ENCODE data around the gene TBXA2R.
"Not testable (repeated sequence)": the region's sequence is repeated elsewhere in the genome, so short reads cannot be mapped to it uniquely, and the experiment has no call there.

TBXA2R gene

GRCh38 chr19:3576696-3577443 lies 29.8 kb downstream of the TBXA2R start:
- DNase-seq = no peak

DNA sequence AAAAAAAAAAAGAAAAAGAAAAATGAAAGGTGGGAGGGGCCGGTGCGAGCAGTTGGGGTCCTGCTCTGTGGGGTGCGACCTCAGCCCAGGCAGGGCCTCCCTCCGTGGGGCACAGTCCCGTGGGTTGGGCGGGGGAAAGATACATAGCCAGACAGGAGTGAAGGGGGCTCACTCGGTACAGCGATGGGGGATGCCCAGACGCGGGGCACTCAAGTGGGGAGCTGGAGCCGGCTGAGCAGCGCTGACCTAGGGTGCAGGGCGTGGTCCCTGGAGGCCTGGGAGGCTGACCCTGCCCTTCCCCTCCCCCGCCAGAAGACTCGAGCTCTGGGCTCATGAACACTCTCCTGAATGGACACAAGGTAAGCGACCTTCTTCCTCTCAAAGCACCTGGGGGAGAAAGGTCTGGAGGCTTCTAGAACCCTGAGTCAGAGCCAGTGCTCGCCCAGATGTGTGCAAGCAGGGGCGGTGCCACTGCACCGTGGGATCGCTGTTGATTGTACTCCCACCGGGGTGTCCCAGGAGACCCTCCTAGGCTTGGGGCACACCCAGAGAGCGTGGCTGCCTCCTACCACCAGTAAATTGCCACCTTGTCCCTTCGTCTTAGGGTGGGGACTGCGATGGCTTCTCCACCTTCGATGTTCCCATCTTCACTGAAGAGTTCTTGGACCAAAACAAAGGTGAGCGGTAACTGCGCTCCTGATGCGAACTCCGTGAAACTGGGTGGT lies 30.6 kb downstream of the TBXA2R start:
- DNase-seq = no peak

- no peak for DNase-seq
Measured at GRCh38 chr19:3575260-3575741, 31.4 kb downstream of the TBXA2R start.

- DNase-seq = peak; percentile 96
Measured at GRCh38 chr19:3573858-3574637, 32.6 kb downstream of the TBXA2R start.

- no peak for DNase-seq
Measured at GRCh38 chr19:3573162-3573857, 33.4 kb downstream of the TBXA2R start.

GRCh38 chr19:3572855-3573161 lies 33.9 kb downstream of the TBXA2R start, which contains the start of gene HMG20B:
TSS of gene HMG20B (plus strand) at chr19:3572944. CDS start at chr19:3573310, 366 bp downstream.
- no peak for DNase-seq

- peak; percentile 97 for DNase-seq
Measured at GRCh38 chr19:3572132-3572854, 34.4 kb downstream of the TBXA2R start.

DNA sequence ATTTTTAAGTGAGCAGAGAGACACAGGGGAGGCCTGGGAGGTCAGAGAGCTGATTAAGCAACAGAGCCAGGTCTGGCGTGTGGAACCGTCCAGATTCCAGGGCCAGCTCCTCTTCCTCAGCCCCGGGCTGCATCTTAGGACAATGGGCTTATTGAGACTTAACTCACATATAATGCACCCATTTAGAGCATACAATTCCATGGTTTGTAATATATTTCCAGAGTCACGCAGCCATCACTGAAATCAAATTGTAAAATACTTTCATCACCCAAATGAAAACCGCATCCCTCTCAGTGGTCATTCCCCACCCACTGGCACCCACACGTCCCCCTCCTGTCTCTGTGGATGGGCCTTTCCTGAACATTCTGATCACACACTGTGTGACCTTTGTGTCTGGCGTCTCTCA lies 36.1 kb downstream of the TBXA2R start:
- no peak for DNase-seq

GRCh38 chr19:3570042-3570441 lies 36.6 kb downstream of the TBXA2R start:
- DNase-seq = not testable (repeated sequence)

DNA sequence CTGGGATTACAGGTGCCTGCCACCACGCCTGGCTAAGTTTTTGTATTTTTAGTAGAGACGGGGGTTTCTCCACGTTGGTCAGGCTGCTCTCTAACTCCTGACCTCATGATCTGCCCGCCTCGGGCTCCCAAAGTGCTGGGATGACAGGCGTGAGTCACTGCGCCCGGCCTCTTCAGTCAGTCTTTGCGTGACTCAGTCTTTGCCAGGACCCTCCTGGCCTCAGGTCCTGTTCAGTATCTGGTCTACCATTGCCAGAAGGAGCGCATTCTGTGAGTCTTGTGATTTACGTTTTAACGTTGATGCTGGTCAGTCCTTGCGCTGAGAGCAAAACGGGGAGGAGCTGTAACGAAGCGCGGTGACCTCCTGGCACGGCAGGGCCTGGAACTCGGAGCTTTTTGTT lies 41.5 kb downstream of the TBXA2R start:
- DNase-seq = peak; percentile 87

- no peak for DNase-seq
Measured at GRCh38 chr19:3563709-3564524, 42.8 kb downstream of the TBXA2R start.

DNA sequence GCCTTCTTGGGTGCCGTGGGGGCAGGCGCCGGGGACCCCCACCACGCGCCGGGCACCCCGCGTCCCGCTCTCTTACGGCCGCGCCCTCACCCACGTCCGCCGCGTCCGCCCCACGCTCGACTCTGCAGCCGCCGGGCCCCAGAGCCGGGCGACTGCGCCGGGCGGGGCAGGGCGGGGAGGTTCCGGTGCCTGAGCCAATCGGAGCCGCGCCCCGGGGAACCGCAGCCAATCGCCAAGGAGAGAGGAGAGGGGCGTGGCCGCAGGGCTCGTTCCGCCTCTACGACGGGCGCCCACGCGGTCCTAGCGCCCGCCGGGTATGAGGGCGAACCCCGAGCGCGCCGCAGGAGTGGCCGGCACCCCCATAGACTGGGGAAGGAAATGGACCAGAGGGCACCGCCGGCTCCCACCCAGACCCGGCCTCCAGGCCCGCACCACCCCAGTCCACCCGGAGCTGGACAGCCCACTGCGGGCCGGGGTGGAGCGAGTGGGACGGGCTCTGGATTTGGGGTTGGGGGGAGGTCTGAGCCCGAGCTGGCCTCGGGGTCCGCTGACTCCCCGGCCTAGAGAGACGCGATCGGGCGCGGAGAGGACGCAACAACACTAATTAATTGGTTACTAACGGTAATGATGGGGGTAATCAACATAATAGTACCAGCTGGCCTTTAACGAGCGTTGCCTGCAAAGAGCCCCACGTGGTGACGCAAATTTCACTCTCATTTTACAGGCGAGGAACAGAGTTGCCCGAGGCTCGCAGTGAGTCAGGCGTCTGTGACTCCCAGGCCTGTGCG lies 49.0 kb downstream of the TBXA2R start, which contains the start of gene MFSD12:
Gene MFSD12 (minus strand): TSS at position 126 of the 788 bp plus-strand sequence. CDS start 183 bp downstream, outside the sequence.
- DNase-seq = peak; percentile 92

DNA sequence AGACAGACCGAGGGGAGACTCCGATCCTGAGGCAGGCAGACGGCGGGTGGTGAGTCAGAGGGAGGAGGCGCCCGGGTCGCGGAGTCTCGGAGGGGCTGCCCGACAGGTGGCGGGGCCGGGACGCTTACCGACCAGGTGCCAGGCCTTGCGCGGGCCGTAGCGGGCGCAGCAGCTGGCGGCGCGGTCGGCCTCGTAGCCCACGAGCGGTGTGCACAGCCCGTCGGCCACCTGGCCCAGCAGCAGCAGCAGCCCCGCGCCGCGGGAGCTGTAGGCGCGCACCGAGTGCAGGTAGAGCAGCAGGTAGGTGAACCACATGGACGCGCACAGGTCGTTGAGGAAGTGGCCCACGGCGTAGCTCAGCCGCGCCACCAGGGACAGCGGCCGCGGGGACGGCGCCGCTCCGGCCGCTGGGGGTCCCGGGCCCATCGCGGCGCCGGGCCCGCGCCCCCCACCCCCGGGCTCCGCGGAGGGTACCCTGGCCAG lies 49.7 kb downstream of the TBXA2R start:
- no peak for DNase-seq

GRCh38 chr19:3556423-3556977 lies 50.2 kb downstream of the TBXA2R start:
- no peak for DNase-seq

GRCh38 chr19:3555653-3556422 lies 50.8 kb downstream of the TBXA2R start:
- DNase-seq = no peak

DNA sequence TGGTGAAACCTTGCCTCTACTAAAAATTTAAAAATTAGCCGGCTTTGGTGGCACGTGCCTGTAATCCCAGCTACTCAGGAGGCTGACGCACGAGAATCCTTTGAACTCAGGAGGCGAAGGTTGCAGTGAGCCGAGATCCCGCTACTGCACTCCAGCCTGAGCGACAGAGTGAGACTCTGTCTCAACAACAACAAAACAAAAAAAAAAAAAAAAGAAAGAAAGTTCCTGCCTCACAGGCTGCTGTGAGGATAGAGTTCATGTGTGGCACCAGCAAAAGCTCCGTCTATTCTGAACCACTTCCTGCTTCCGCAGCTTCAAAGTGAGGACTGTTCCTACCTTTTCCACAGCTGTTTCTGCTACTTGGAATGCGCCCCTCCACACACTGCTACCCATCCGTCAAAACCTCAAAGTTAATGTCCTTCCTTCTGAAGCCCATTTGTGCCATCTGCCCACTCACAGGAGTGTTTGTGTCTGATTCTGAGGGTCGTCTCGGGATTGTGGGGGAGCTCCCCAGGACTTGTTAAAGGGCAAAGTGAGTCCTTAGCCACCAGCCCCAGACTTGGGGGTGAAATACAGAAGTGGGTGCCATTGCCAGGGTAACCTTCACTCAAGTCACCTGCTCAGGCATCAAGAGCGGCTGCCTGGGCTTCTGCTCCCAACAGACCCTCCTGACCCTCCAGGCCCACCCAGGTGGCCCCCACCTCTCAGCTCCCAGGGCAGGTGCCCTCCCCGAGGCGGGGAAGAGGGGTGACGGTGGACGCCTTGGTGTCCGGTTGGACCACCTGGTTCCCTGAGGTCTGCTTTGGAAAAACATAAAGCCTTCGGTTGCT lies 52.2 kb downstream of the TBXA2R start:
- DNase-seq = no peak

- no peak for DNase-seq
Measured at GRCh38 chr19:3551792-3552095, 54.9 kb downstream of the TBXA2R start.

All from T1000 (cell line).